M059J (cell line): ENCODE data around the gene SMAD5. TPM values are rescaled to one million over a fixed set of nuclear protein-coding genes. Genes with fewer than 3 reads are reported as not detected.

ENCODE experiments used
- DNase-seq: peaks from one replicate; pipeline ENCODE4 v3.0.0-alpha.2; 2012; ENCODE audit warnings: low read depth
- total RNA-seq: library from RNA; depleted of rRNA; stranded (reverse); fragments of >200 nt; shearing (Covaris generic); gene quantifications from 2 replicates; pipeline ENCODE4 v1.2.3, GENCODE V29; 2014

Gene SMAD5
- total RNA-seq, 1 experiment from 2014 or later: 42.6 TPM

- peak; percentile 36 for DNase-seq
Observed at GRCh38 chr5:136155761-136156160, 23.1 kb downstream of the SMAD5 start.

GRCh38 chr5:136157514-136157913 is 24.9 kb downstream of the SMAD5 start:
- no peak for DNase-seq

- DNase-seq: no peak
Observed at GRCh38 chr5:136159457-136159856, 26.8 kb downstream of the SMAD5 start.

- DNase-seq: no peak
Observed at GRCh38 chr5:136162008-136162407, 29.4 kb downstream of the SMAD5 start.

- no peak for DNase-seq
Observed at GRCh38 chr5:136164226-136164625, 31.6 kb downstream of the SMAD5 start.

- DNase-seq: no peak
Observed at GRCh38 chr5:136166909-136167308, 34.3 kb downstream of the SMAD5 start.

- DNase-seq: no peak
Observed at GRCh38 chr5:136169218-136169617, 36.6 kb downstream of the SMAD5 start.

GRCh38 chr5:136174021-136174659 is 41.5 kb downstream of the SMAD5 start:
- DNase-seq: peak; percentile 51

GRCh38 chr5:136182618-136183017 is 50.0 kb downstream of the SMAD5 start:
- no peak for DNase-seq

GRCh38 chr5:136185974-136186665 is 53.5 kb downstream of the SMAD5 start:
- no peak for DNase-seq

- DNase-seq: no peak
Observed at GRCh38 chr5:136186796-136187195, 54.2 kb downstream of the SMAD5 start.

GRCh38 chr5:136188859-136189258 is 56.2 kb downstream of the SMAD5 start:
- DNase-seq: no peak

- no peak for DNase-seq
Observed at GRCh38 chr5:136190091-136190720, 57.6 kb downstream of the SMAD5 start.

GRCh38 chr5:136190904-136191303 is 58.3 kb downstream of the SMAD5 start:
- no peak for DNase-seq

GRCh38 chr5:136191304-136192014 is 58.8 kb downstream of the SMAD5 start:
- DNase-seq: peak; percentile 9

- DNase-seq: no peak
Observed at GRCh38 chr5:136192015-136192525, 59.4 kb downstream of the SMAD5 start.

- DNase-seq: no peak
Observed at GRCh38 chr5:136192526-136193321, 60.1 kb downstream of the SMAD5 start, which contains the start of gene SMIM32. Gene SMIM32, minus strand, starts transcription at chr5:136193162. Its CDS starts 638 bp downstream, at chr5:136192524.

- no peak for DNase-seq
Observed at GRCh38 chr5:136193322-136193935, 60.8 kb downstream of the SMAD5 start.

- DNase-seq: no peak
Observed at GRCh38 chr5:136194576-136194975, 61.9 kb downstream of the SMAD5 start.

- DNase-seq: no peak
Observed at GRCh38 chr5:136195971-136196820, 63.6 kb downstream of the SMAD5 start.
